Breast epithelium (tissue), 3 donors: ENCODE measurements around the gene VIPAS39.
A peak's percentile ranks its signal among the peaks of the same experiment; 100 is the strongest.

Experiments used
- CTCF ChIP-seq, 3 donors: fragments of 450-650 bp; IDR thresholded peaks; one replicate each; pipeline ENCODE4 v1.5.1; 2016 to 2017; ENCODE audit warnings: antibody characterized with exemption in 3 of 3, mild to moderate bottlenecking in 3 of 3, moderate library complexity in 3 of 3
- POLR2A ChIP-seq: fragments of 450-650 bp; IDR thresholded peaks from one replicate; pipeline ENCODE4 v1.6.1; 2016; ENCODE audit warnings: antibody characterized with exemption, mild to moderate bottlenecking, moderate library complexity
- POLR2AphosphoS5 ChIP-seq, 3 donors: sonication (generic); formaldehyde crosslinking; IDR thresholded peaks; one replicate each; pipeline ENCODE4 v1.6.1; 2017; ENCODE audit warnings: antibody characterized with exemption in 3 of 3

- TF ChIP-seq CTCF (IDR thresholded peaks at IDR 0.05): no peak
- peak; percentile 46 for TF ChIP-seq POLR2A
- TF ChIP-seq POLR2AphosphoS5 (IDR thresholded peaks at IDR 0.05): no peak
Observed at GRCh38 chr14:77457115-77457521, 283 bp downstream of the VIPAS39 start.
